Body of pancreas (tissue), 4 donors: ENCODE measurements around the gene SOHLH1.

Source experiments
- CTCF ChIP-seq, 7 experiments: fragments of 450-650 bp in 4 of 7; fragments of 200-600 bp in 3 of 7; sonication (generic) in 3 of 7; IDR thresholded peaks; one replicate each; pipeline ENCODE4 v1.5.1; 2016 to 2019; ENCODE audit warnings: antibody characterized with exemption in 7 of 7
- POLR2A ChIP-seq, 3 donors: fragments of 450-650 bp; IDR thresholded peaks; one replicate each; pipeline ENCODE4 v1.6.1; 2016; ENCODE audit warnings: antibody characterized with exemption in 3 of 3, mild to moderate bottlenecking in 2 of 3

GRCh38 chr9:135673941-135674340, 25.3 kb downstream of the SOHLH1 start:
- TF ChIP-seq CTCF (IDR thresholded peaks at IDR 0.05) (no peak), POLR2A (IDR thresholded peaks at IDR 0.05) (no peak)
